ENCODE data around the gene DAPP1. TPM values are rescaled to one million over a fixed set of nuclear protein-coding genes. Genes with fewer than 3 reads are reported as not detected.
"Not testable (repeated sequence)": the region's sequence is repeated elsewhere in the genome, so short reads cannot be mapped to it uniquely, and the experiment has no call there.

DAPP1 gene
- total RNA-seq, 4 donors from 2014 or later = 14.6 to 52.2 (median 25.7) TPM

DNA sequence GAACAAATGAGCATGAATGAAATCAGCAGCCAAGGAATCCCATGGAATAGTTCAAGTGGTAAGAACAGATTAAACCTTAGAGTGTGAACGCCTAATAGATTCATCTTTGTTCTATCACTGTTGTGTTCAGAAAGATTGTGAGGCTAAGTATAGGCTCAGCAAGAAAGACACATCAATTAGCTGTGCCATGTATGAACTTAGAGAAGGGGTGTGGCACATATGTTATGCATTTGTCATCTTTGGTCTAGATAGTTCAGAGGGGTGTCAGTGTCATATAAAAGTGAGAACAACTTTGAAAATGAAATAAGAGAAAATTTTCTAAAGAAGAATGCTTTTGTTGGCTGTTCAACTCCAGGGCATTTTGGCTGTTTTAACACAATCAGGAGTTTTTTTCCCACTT is 9.4 kb downstream of the DAPP1 start:
- Histone ChIP-seq H3K36me3 (no peaks in the 10 kb centered on the region), H3K9me3 (no peaks in the 10 kb centered on the region), H3K27ac (no peak overlapping the region), H3K4me3 (no peak overlapping the region), H3K4me1 (no peaks in the 10 kb centered on the region), H3K27me3 (no peaks in the 10 kb centered on the region)
- 54% methylated on average over 1 of the region's 1 CpG for WGBS
- no peak for TF ChIP-seq POLR2A (IDR thresholded peaks at IDR 0.05)
- TF ChIP-seq POLR2AphosphoS5 (IDR thresholded peaks at IDR 0.05) = no peak
- TF ChIP-seq, protein P1, sequence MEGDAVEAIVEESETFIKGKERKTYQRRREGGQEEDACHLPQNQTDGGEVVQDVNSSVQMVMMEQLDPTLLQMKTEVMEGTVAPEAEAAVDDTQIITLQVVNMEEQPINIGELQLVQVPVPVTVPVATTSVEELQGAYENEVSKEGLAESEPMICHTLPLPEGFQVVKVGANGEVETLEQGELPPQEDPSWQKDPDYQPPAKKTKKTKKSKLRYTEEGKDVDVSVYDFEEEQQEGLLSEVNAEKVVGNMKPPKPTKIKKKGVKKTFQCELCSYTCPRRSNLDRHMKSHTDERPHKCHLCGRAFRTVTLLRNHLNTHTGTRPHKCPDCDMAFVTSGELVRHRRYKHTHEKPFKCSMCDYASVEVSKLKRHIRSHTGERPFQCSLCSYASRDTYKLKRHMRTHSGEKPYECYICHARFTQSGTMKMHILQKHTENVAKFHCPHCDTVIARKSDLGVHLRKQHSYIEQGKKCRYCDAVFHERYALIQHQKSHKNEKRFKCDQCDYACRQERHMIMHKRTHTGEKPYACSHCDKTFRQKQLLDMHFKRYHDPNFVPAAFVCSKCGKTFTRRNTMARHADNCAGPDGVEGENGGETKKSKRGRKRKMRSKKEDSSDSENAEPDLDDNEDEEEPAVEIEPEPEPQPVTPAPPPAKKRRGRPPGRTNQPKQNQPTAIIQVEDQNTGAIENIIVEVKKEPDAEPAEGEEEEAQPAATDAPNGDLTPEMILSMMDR (IDR thresholded peaks at IDR 0.05) = no peak
- TF ChIP-seq EP300 (IDR thresholded peaks at IDR 0.05) = no peak
- no peak for DNase-seq (ENCODE audit: low spot score in 2 of 2)

DNA sequence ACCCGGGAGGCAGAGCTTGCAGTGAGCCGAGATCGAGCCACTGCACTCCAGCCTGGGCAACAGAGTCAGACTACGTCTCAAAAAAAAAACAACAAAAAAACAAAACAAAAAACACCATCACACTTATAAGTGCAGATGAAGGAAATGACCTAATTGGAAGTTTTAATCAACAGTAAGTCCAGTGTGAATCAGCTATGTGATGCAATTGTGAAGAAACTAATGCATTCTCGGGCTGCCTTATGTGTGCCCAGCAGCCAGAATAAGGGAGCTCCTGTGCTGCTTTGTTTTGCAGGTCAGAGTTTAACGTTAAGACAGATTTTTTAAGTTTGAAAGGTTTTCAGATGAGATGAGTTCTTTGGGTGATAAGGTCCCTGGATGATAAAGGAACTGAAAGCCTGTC is 10.8 kb downstream of the DAPP1 start:
- no peak for DNase-seq (ENCODE audit: low spot score in 2 of 2)
- WGBS = 89% methylated on average over 6 of the region's 6 CpGs
- no peaks in the 10 kb centered on the region for H3K36me3 ChIP-seq
- H3K4me3 ChIP-seq = no peak overlapping the region
- H3K27ac ChIP-seq = no peak overlapping the region
- H3K4me1 ChIP-seq = no peaks in the 10 kb centered on the region
- TF ChIP-seq, protein P1 (IDR thresholded peaks at IDR 0.05) = no peak
- no peak for TF ChIP-seq POLR2AphosphoS5 (IDR thresholded peaks at IDR 0.05)
- no peak for TF ChIP-seq EP300 (IDR thresholded peaks at IDR 0.05)
- no peak for TF ChIP-seq POLR2A (IDR thresholded peaks at IDR 0.05)
- H3K27me3 ChIP-seq = no peaks in the 10 kb centered on the region
- no peaks in the 10 kb centered on the region for H3K9me3 ChIP-seq

DNA sequence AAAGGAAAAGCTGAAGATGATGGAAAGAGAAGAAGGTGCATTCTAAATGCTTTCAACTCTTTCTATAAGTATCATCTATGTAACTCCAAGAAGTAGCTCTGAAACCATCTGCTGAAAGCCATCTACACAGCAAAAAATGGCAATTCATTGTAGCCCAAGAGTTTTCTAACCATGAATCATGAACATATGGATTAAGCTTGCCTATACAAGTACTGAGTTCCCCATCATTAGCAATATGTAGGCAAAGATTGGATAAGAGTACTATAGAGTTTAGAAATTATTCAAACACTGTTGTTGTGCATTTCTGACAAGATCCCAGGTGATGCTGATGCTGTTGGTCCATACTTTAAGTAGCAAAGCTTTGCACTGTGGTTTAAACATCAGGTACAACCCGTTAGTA is 11.2 kb downstream of the DAPP1 start:
- DNase-seq (ENCODE audit: low spot score in 2 of 2) = no peak
- TF ChIP-seq, protein P1 (IDR thresholded peaks at IDR 0.05) = no peak
- TF ChIP-seq EP300 (IDR thresholded peaks at IDR 0.05) (no peak), POLR2A (IDR thresholded peaks at IDR 0.05) (no peak), POLR2AphosphoS5 (IDR thresholded peaks at IDR 0.05) (no peak)
- no peaks in the 10 kb centered on the region for H3K36me3 ChIP-seq
- no peak overlapping the region for H3K27ac ChIP-seq
- H3K4me1 ChIP-seq = no peaks in the 10 kb centered on the region
- no peaks in the 10 kb centered on the region for H3K27me3 ChIP-seq
- H3K9me3 ChIP-seq = no peaks in the 10 kb centered on the region
- WGBS = 85% methylated on average over 1 of the region's 1 CpG
- no peak overlapping the region for H3K4me3 ChIP-seq

DNA sequence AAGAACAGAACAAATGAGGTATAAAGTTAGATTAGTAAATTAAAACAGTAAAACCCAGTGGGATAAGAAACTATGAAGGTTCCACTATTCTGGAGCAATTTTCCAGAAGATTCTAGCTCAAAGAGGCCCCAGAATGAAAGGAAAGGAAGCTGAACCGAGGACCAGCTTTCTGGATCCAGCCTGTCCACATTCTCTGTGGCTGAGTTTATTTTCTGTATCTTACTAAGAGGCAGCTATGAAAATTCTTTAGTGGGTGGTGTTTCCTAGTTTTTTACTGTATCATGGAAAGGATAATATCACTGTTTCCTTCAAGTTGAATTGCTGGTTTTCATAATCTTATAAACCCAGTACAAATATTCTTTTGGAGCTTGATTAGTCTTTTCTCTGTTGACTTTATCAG is 11.8 kb downstream of the DAPP1 start:
- no peaks in the 10 kb centered on the region for H3K9me3 ChIP-seq
- no peaks in the 10 kb centered on the region for H3K36me3 ChIP-seq
- no peak for DNase-seq (ENCODE audit: low spot score in 2 of 2)
- no peak overlapping the region for H3K27ac ChIP-seq
- no peak for TF ChIP-seq POLR2AphosphoS5 (IDR thresholded peaks at IDR 0.05)
- TF ChIP-seq POLR2A (IDR thresholded peaks at IDR 0.05) = no peak
- TF ChIP-seq EP300 (IDR thresholded peaks at IDR 0.05) = no peak
- WGBS = 31% methylated on average over 1 of the region's 1 CpG
- no peaks in the 10 kb centered on the region for H3K27me3 ChIP-seq
- H3K4me1 ChIP-seq = no peaks in the 10 kb centered on the region
- H3K4me3 ChIP-seq = no peak overlapping the region

DNA sequence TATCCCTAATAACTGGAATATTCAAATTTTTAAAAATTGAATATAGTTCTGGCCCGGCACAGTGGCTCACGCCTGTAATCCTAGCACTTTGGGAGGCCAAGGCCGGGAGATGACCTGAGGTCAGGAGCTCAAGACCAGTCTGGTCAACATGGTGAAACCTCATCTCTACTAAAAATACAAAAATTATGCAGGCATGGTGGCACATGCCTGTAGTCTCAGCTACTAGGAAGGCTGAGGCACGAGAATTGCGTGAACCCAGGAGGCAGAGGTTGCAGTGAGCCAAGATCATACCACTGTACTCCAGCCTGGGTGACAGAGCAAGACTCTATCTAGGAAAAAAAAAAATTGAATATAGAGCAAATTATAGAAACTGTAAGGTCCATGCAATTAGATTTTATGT is 13.4 kb downstream of the DAPP1 start:
- not testable (repeated sequence) for DNase-seq (ENCODE audit: low spot score in 2 of 2); H3K36me3 ChIP-seq; H3K4me3 ChIP-seq; H3K9me3 ChIP-seq; H3K4me1 ChIP-seq; H3K27ac ChIP-seq; H3K27me3 ChIP-seq
- 90% methylated on average over 5 of the region's 5 CpGs for WGBS

DNA sequence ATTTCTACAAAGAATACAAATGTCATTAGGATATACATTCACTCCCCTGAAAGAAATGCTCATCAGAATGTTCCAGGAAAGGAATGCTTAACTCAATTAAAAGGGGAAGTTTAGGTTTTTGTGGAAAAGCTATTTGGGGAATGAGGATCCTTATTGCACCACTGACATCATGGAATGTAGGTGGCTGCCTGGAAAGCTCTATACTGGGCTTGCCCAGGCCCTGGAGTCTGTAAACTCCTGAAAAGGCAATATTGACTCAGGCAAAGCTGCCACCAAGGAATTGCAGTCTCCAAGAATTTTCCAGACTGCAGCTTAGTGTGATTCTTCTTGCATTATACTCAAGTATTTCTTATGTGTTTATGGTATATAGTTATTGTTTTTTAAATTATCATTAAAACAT is 15.7 kb downstream of the DAPP1 start:
- no peaks in the 10 kb centered on the region for H3K27me3 ChIP-seq
- H3K27ac ChIP-seq = no peak overlapping the region
- TF ChIP-seq EP300 (IDR thresholded peaks at IDR 0.05) (no peak), POLR2A (IDR thresholded peaks at IDR 0.05) (no peak), POLR2AphosphoS5 (IDR thresholded peaks at IDR 0.05) (no peak)
- TF ChIP-seq, protein P1 (IDR thresholded peaks at IDR 0.05) = no peak
- no peaks in the 10 kb centered on the region for H3K9me3 ChIP-seq
- H3K36me3 ChIP-seq = peaks cover 6% of the 10 kb centered on the region
- no peak overlapping the region for H3K4me3 ChIP-seq
- no peaks in the 10 kb centered on the region for H3K4me1 ChIP-seq
- no peak for DNase-seq (ENCODE audit: low spot score in 2 of 2)
